WERI-Rb-1 (cell line): ENCODE measurements around the gene SERPINB6.
A peak's percentile ranks its signal among the peaks of the same experiment; 100 is the strongest.

Experiments used
- DNase-seq: peaks from one replicate; pipeline ENCODE4 v3.0.0-alpha.2; 2020
- H3K27ac ChIP-seq: fragments of 250-450 bp; sonication (Bioruptor Pico); 2 replicates; pipeline ENCODE4 v1.5.1; 2020; ENCODE audit warnings: mild to moderate bottlenecking, moderate library complexity
- H3K27me3 ChIP-seq: fragments of 250-450 bp; sonication (Bioruptor Pico); 2 replicates; pipeline ENCODE4 v1.5.1; 2021; ENCODE audit warnings: mild to moderate bottlenecking, low read depth, moderate library complexity; ENCODE audit not compliant: insufficient read depth, severe bottlenecking
- H3K36me3 ChIP-seq: fragments of 250-450 bp; sonication (Bioruptor Pico); 2 replicates; pipeline ENCODE4 v1.5.1; 2020; ENCODE audit warnings: mild to moderate bottlenecking, moderate library complexity
- H3K4me3 ChIP-seq: 2 replicates; pipeline ENCODE4 v1.5.1; 2011; ENCODE audit warnings: low read depth, mild to moderate bottlenecking, control low read depth, low read length
- H3K9me3 ChIP-seq: fragments of 250-450 bp; sonication (Bioruptor Pico); 2 replicates; pipeline ENCODE4 v1.5.1; 2021; ENCODE audit warnings: mild to moderate bottlenecking, moderate library complexity; ENCODE audit not compliant: severe bottlenecking
- CTCF ChIP-seq: IDR thresholded peaks from 2 replicates; pipeline ENCODE4 v1.5.1; 2011; ENCODE audit warnings: low read depth, mild to moderate bottlenecking, control low read depth, inconsistent platforms, low read length

The SERPINB6 gene

DNA sequence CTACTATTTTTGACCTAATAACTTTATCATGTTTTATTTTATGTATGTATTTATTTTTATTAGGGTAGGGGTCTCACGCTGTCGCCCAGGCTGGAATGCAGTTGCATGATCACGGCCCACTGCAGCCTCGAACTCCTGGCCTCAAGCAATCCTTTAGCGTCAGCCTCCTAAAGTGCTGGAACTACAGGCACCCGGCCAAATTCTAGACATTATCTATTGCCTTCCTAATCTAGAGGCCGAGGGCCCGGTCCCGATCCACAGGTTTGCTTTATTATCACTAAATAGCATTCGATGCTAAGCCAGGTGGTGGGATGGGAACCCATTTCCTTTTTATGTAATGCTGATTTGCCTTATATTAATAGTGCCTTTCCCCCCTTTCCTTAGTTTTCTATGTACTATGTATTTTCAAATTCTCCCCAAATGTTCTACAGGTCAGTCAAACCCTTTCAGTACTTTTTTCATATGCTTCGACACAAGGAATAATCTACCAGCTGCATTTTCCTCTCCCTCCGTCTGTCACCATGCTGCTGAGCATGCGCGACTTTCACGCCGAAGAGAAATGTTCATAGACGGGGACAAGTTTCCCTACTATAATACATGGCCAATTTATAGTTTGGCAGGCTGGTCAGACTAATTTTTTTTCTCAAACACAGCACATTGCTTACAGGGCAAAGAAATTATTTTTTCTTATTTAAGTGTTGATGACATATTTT lies 6.4 kb downstream of the SERPINB6 start:
- no peaks in the 10 kb centered on the region for H3K36me3 ChIP-seq
- no peaks in the 10 kb centered on the region for H3K9me3 ChIP-seq
- no peak overlapping the region for H3K27ac ChIP-seq
- TF ChIP-seq CTCF = no peak
- no peak for DNase-seq
- H3K4me3 ChIP-seq = no peak overlapping the region
- no peaks in the 10 kb centered on the region for H3K27me3 ChIP-seq

DNA sequence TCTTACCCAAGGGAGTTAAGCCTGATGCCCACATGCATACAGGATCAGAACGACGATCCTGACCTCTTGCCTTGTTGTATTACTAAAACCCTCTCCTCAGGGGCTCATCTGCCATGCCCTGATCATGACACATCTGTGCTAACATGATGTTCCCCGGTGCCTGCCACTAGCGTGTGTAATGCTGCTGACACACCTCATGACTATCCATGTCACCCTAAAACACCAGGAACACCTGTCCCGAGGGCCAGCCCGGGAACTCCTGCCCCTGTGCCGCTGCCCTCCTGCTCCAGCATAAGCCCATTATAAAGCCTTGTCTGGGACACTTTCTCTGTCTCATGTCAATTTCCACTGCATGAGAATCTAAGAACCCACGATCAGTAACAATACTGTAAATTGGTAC lies 7.6 kb downstream of the SERPINB6 start:
- no peak for TF ChIP-seq CTCF

DNA sequence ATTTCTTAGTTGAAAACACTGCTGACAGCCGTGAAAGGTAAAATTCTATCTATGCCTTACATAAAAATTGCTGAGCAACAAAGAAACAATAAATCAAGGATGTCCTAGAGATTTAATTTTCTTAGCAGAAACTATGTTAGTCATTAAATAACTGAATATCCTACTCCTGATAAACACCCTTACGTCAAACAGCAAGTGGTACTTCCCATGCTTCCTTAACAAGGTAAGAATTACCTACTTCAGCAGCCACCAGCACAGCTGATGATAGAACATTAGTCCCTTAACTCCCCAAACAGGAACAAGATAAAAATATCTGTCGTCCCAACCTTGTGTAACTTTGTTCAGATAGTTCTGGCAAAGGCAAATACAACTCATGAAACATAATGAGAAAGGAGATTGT lies 8.7 kb downstream of the SERPINB6 start:
- no peak overlapping the region for H3K27ac ChIP-seq
- no peaks in the 10 kb centered on the region for H3K36me3 ChIP-seq
- H3K27me3 ChIP-seq = no peaks in the 10 kb centered on the region
- DNase-seq = no peak
- TF ChIP-seq CTCF = no peak
- no peak overlapping the region for H3K4me3 ChIP-seq
- H3K9me3 ChIP-seq = no peaks in the 10 kb centered on the region

More for the DNA sequence above, 7.6 kb downstream of the SERPINB6 start:
- Histone ChIP-seq H3K4me3 (no peak overlapping the region), H3K27me3 (no peaks in the 10 kb centered on the region), H3K27ac (no peak overlapping the region), H3K9me3 (no peaks in the 10 kb centered on the region), H3K36me3 (no peaks in the 10 kb centered on the region)
- DNase-seq = no peak

- no peak for TF ChIP-seq CTCF
- no peak overlapping the region for H3K4me3 ChIP-seq
- no peaks in the 10 kb centered on the region for H3K36me3 ChIP-seq
- H3K27me3 ChIP-seq = no peaks in the 10 kb centered on the region
- DNase-seq = peak; percentile 79
- no peak overlapping the region for H3K27ac ChIP-seq
- no peaks in the 10 kb centered on the region for H3K9me3 ChIP-seq
These were observed 9.4 kb downstream of the SERPINB6 start for GRCh38 chr6:2962004-2962403.

DNA sequence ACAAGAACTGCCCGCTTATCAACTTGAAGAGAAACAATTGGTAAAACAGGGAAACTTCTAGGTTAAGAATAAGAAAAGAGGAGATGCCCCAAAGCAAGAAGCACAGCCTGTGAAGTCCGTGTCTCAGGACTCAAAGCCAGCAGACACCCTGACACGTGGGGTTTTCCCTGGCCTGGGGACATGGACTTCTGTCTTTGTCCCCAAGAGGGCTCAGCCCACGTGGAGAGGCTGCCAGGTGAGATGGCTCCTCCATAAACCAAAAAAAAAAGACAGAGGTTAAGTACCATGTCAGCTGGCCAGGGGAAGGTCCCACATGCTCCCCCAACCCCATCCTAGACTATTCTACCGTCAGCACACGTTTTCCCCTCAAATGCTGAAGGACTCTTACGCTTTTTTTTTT lies 9.9 kb downstream of the SERPINB6 start:
- H3K27ac ChIP-seq = no peak overlapping the region
- TF ChIP-seq CTCF = no peak
- H3K27me3 ChIP-seq = no peaks in the 10 kb centered on the region
- H3K4me3 ChIP-seq = no peak overlapping the region
- DNase-seq = no peak
- H3K9me3 ChIP-seq = no peaks in the 10 kb centered on the region
- no peaks in the 10 kb centered on the region for H3K36me3 ChIP-seq

- Histone ChIP-seq H3K27me3 (no peaks in the 10 kb centered on the region), H3K9me3 (no peaks in the 10 kb centered on the region), H3K36me3 (no peaks in the 10 kb centered on the region), H3K4me3 (no peak overlapping the region), H3K27ac (no peak overlapping the region)
- no peak for TF ChIP-seq CTCF
- DNase-seq = no peak
These were observed 10.4 kb downstream of the SERPINB6 start for GRCh38 chr6:2960935-2961334.
